NCI-H187 (cell line): ENCODE data around the gene LCOR.

ENCODE experiments used
- DNase-seq, 2 experiments: peaks; one replicate each; lab custom pipeline; 2025; lab: John Stamatoyannopoulos, UW

The LCOR gene

GRCh38 chr10:97012470-97012869 is 180.4 kb downstream of the LCOR start:
- DNase-seq, result no peak

- DNase-seq, result no peak
Observed at GRCh38 chr10:97013568-97013967, 181.5 kb downstream of the LCOR start.

- no peak for DNase-seq
Observed at GRCh38 chr10:97013983-97014382, 181.9 kb downstream of the LCOR start.

- no peak for DNase-seq
Observed at GRCh38 chr10:97015240-97015639, 183.1 kb downstream of the LCOR start.

- no peak for DNase-seq
Observed at GRCh38 chr10:97016728-97017473, 184.8 kb downstream of the LCOR start.

GRCh38 chr10:97017474-97017903 is 185.4 kb downstream of the LCOR start:
- DNase-seq, result no peak

GRCh38 chr10:97018251-97019212 is 186.4 kb downstream of the LCOR start:
- DNase-seq, result no peak

GRCh38 chr10:97019213-97019844 is 187.2 kb downstream of the LCOR start:
- no peak for DNase-seq

- DNase-seq, result no peak
Observed at GRCh38 chr10:97020452-97021400, 188.6 kb downstream of the LCOR start.

GRCh38 chr10:97022616-97023015 is 190.5 kb downstream of the LCOR start:
- DNase-seq, result no peak

- DNase-seq, result no peak
Observed at GRCh38 chr10:97023401-97024167, 191.5 kb downstream of the LCOR start.

GRCh38 chr10:97024168-97025073 is 192.3 kb downstream of the LCOR start:
- DNase-seq, result no peak

- DNase-seq, result no peak
Observed at GRCh38 chr10:97025613-97026242, 193.6 kb downstream of the LCOR start.

- DNase-seq, result no peak
Observed at GRCh38 chr10:97028126-97028831, 196.2 kb downstream of the LCOR start.

GRCh38 chr10:97028832-97029178 is 196.7 kb downstream of the LCOR start:
- no peak for DNase-seq

- no peak for DNase-seq
Observed at GRCh38 chr10:97029271-97029670, 197.2 kb downstream of the LCOR start.

GRCh38 chr10:97030894-97031293 is 198.8 kb downstream of the LCOR start:
- DNase-seq, result no peak

GRCh38 chr10:97031459-97031858 is 199.4 kb downstream of the LCOR start:
- DNase-seq, result no peak
